Endothelial cell of umbilical vein (primary cell): ENCODE measurements around the gene ZNF668. TPM values are rescaled to one million over a fixed set of nuclear protein-coding genes. Genes with fewer than 3 reads are reported as not detected.

Source experiments
- BruUV-seq: library from RNA; stranded (reverse); fragments of 400-500 nt; replicated peaks from 2 replicates; lab custom pipeline; 2021; lab: Mats Ljungman, UMichigan
- CTCF ChIA-PET: fragments of 300-600, 350-600 bp; sonication (Branson Sonifier 250); formaldehyde crosslinking; loops from one replicate; lab custom pipeline; 2021; ENCODE audit warnings: antibody characterized with exemption, inconsistent platforms; lab: Charles Lee
- POLR2A ChIA-PET: fragments of 300-600, 350-600 bp; sonication (Branson Sonifier 250); formaldehyde crosslinking; loops from one replicate; lab custom pipeline; 2021; ENCODE audit warnings: antibody characterized with exemption, inconsistent platforms; lab: Charles Lee
- DNase-seq: peaks from one replicate; pipeline ENCODE4 v3.0.0-alpha.2; 2011; ENCODE audit warnings: low read depth, low spot score
- FAIRE-seq: peaks from 2 replicates; lab custom pipeline; 2011; peaks lifted over from hg19 to GRCh38; lab: Jason Lieb, UNC
- H2AFZ ChIP-seq: 2 replicates; pipeline ENCODE4 v1.6.0; 2012; ENCODE audit warnings: low read depth, low read length, control low read depth, inconsistent platforms
- H3K27ac ChIP-seq: 2 replicates; pipeline ENCODE4 v1.5.1; 2011; ENCODE audit warnings: low read depth, mild to moderate bottlenecking, control low read depth, low read length, moderate library complexity; ENCODE audit not compliant: insufficient read depth
- H3K27me3 ChIP-seq, 2 experiments: 2 replicates each; pipeline versions ENCODE4 v1.6.0 to v1.6.1; 2011; ENCODE audit warnings: low read length in 2 of 2, mixed read lengths in 1 of 2; ENCODE audit not compliant: control insufficient read depth in 2 of 2, insufficient read depth in 2 of 2
- H3K36me3 ChIP-seq, 2 experiments: 2 replicates in 1 of 2; 3 replicates in 1 of 2; pipeline ENCODE4 v1.5.1; 2011; ENCODE audit warnings: low read length in 2 of 2, mild to moderate bottlenecking in 1 of 2, moderate library complexity in 1 of 2; ENCODE audit not compliant: control insufficient read depth in 2 of 2, insufficient read depth in 2 of 2; ENCODE audit errors: extremely low read depth in 1 of 2
- H3K4me1 ChIP-seq: 3 replicates; pipeline ENCODE4 v1.5.1; 2011; ENCODE audit warnings: mild to moderate bottlenecking, low read length; ENCODE audit not compliant: control insufficient read depth, insufficient read depth; ENCODE audit errors: extremely low read depth
- H3K4me2 ChIP-seq: 2 replicates; pipeline ENCODE4 v1.6.1; 2011; ENCODE audit warnings: low read length, control low read depth, mixed read lengths; ENCODE audit not compliant: insufficient read depth
- H3K4me3 ChIP-seq, 3 experiments: fragments of 200-600 bp in 1 of 3; sonication (generic), shearing (Covaris generic) in 1 of 3; replicated peaks in 1 of 3; 2 replicates each; pipeline ENCODE4 v1.5.1; 2011 to 2016; ENCODE audit warnings: control low read depth in 3 of 3, low read length in 3 of 3, mild to moderate bottlenecking in 2 of 3, inconsistent platforms in 1 of 3, low read depth in 1 of 3, moderate library complexity in 1 of 3; ENCODE audit not compliant: insufficient read depth in 1 of 3
- H3K79me2 ChIP-seq: 2 replicates; pipeline ENCODE4 v1.6.0; 2012; ENCODE audit warnings: low read length, inconsistent platforms; ENCODE audit not compliant: control insufficient read depth, insufficient read depth
- H3K9ac ChIP-seq: replicated peaks from 2 replicates; pipeline ENCODE3; 2011; ENCODE audit warnings: low read length, control low read depth; ENCODE audit not compliant: insufficient read depth; ENCODE audit errors: extremely low read depth
- H3K9me1 ChIP-seq: replicated peaks from 3 replicates; pipeline ENCODE4 v1.6.0; 2011; ENCODE audit warnings: mild to moderate bottlenecking, low read length; ENCODE audit not compliant: control insufficient read depth, insufficient read depth; ENCODE audit errors: extremely low read depth
- H3K9me3 ChIP-seq: replicated peaks from 2 replicates; pipeline ENCODE4 v1.5.1; 2012; ENCODE audit warnings: low read length, inconsistent platforms; ENCODE audit not compliant: control insufficient read depth, insufficient read depth
- H4K20me1 ChIP-seq: replicated peaks from 2 replicates; pipeline ENCODE3; 2011; ENCODE audit warnings: mild to moderate bottlenecking, low read length; ENCODE audit not compliant: control insufficient read depth, insufficient read depth; ENCODE audit errors: extremely low read depth
- CTCF ChIP-seq, 2 donors: IDR thresholded peaks; 1 replicate in 1 of 2; 2 replicates in 1 of 2; pipeline ENCODE4 v1.5.1; 2011; ENCODE audit warnings: low read length in 2 of 2, mild to moderate bottlenecking in 2 of 2, moderate library complexity in 2 of 2, control low read depth in 1 of 2, inconsistent platforms in 1 of 2, low read depth in 1 of 2; ENCODE audit not compliant: insufficient read depth in 1 of 2; ENCODE audit errors: extremely low read depth in 1 of 2
- EZH2 ChIP-seq: IDR thresholded peaks from 2 replicates; pipeline ENCODE4 v1.6.1; 2012; ENCODE audit warnings: borderline replicate concordance, low read depth, mild to moderate bottlenecking, moderate library complexity, low read length, inconsistent platforms; ENCODE audit not compliant: severe bottlenecking
- FOS ChIP-seq: IDR thresholded peaks from 2 replicates; pipeline ENCODE4 v1.6.1; 2011; ENCODE audit warnings: mild to moderate bottlenecking, low read length, moderate library complexity, borderline replicate concordance; ENCODE audit not compliant: insufficient read depth
- GATA2 ChIP-seq: IDR thresholded peaks from 2 replicates; pipeline ENCODE4 v1.7.0; 2011; ENCODE audit warnings: low read depth, mild to moderate bottlenecking, moderate library complexity, mixed read lengths, low read length; ENCODE audit not compliant: insufficient read length, insufficient read depth
- JUN ChIP-seq: IDR thresholded peaks from 2 replicates; pipeline ENCODE4 v1.6.1; 2011; ENCODE audit warnings: borderline replicate concordance, low read depth; ENCODE audit not compliant: insufficient read length, insufficient read depth
- MAX ChIP-seq: IDR thresholded peaks from 2 replicates; pipeline ENCODE4 v1.6.1; 2011; ENCODE audit not compliant: insufficient read depth, insufficient read length
- MYC ChIP-seq: IDR thresholded peaks from one replicate; pipeline ENCODE4 v1.6.1; 2011; ENCODE audit warnings: mild to moderate bottlenecking, low read depth, low read length
- POLR2A ChIP-seq: IDR thresholded peaks from 2 replicates; pipeline ENCODE4 v1.6.1; 2012; ENCODE audit warnings: low read depth, mild to moderate bottlenecking, control low read depth, low read length
- POLR2AphosphoS5 ChIP-seq: IDR thresholded peaks from 2 replicates; pipeline ENCODE4 v1.6.1; 2012; ENCODE audit warnings: low read depth, mild to moderate bottlenecking, control low read depth, low read length, moderate library complexity; ENCODE audit not compliant: insufficient read depth
- dilution Hi-C: fragments of 300-500 bp; cut with MboI; formaldehyde crosslinking; loops from one replicate; pipeline ENCODE4 v1.15.0; 2019; ENCODE audit warnings: low sequenced_read_pairs; ENCODE audit not compliant: extremely low pct_ligation_motif_present
- intact Hi-C: fragments of 100-400 bp; cut with micrococcal nuclease; formaldehyde crosslinking; loops from one replicate; pipeline ENCODE4 v1.10.0; 2022
- polyA plus RNA-seq, 4 experiments: library from polyadenylated mRNA; depleted of rRNA in 3 of 4; stranded (reverse) in 3 of 4; unstranded in 1 of 4; fragments of >200 nt; gene quantifications; 2 replicates each; pipeline versions ENCODE4 v1.2.1 to v1.2.3, GENCODE V29; 2011 to 2012; ENCODE audit warnings: missing spikeins in 1 of 4
- total RNA-seq: library from RNA; stranded (reverse); gene quantifications from 2 replicates; pipeline ENCODE4 v1.2.3, GENCODE V29; 2021

The ZNF668 gene
- total and polyA plus RNA-seq, 2 donors (not counting 3 experiments of a cell fraction or from before 2014, with no cell fraction given) = 11.8 to 13.3 TPM

DNA sequence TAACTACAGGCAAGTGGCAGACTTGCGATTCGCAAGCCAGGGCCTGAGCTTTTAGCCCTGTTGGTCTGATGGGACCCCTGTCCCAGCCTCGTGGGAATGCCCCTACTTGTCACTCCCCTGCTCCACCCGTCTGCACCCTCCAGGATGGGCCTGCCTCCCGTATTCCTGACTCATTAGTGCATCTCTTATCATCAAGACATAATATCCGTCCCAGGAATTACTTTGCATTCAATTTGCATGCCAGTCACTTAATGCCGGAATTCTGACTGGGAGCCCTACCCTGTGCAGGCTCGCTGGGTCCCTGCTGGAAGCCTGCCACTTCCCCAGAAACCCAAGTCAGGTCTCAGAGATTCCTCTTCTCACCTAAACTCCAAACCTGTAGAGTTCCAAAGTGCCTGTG is 11.4 kb upstream of the ZNF668 start:
- Histone ChIP-seq H3K4me2 (no peak overlapping the region), H3K9me3 (no peaks in the 10 kb centered on the region), H3K9me1 (no peaks in the 10 kb centered on the region), H2AFZ (no peak overlapping the region), H4K20me1 (no peaks in the 10 kb centered on the region), H3K27me3 (no peaks in the 10 kb centered on the region), H3K4me1 (no peaks in the 10 kb centered on the region), H3K4me3 (no peak overlapping the region), H3K27ac (no peak overlapping the region), H3K9ac (no peak overlapping the region), H3K79me2 (no peaks in the 10 kb centered on the region), H3K36me3 (peaks cover 0 to 17% of the 10 kb centered on the region in 2 experiments)
- dilution Hi-C loops = no loop called here
- CTCF ChIA-PET = interaction anchor here (1.0 to 1.8 kb wide), 3 partner anchors 11 to 101 kb away, joined by 3 to 5 read pairs (median 3); partner anchors contain the start of genes HSD3B7, ZNF646 and ZNF668
- FAIRE-seq (no peak), DNase-seq (no peak)
- intact Hi-C loops = no loop called here
- POLR2A ChIA-PET = interaction anchor here (1.2 kb wide), 1 partner anchor 17 kb away, joined by 3 read pairs; no protein-coding TSS in a partner anchor
- TF ChIP-seq FOS (no peak), JUN (no peak), POLR2AphosphoS5 (no peak), POLR2A (no peak), MAX (no peak), GATA2 (no peak), MYC (no peak), CTCF (IDR thresholded peaks at IDR 0.05; ENCODE audit: extremely low read depth in 1 of 2, insufficient read depth in 1 of 2, low read depth in 1 of 2, low read length in 2 of 2) (no peak), EZH2 (no peak)
- BruUV-seq = no TSS peak
